LNCaP clone FGC (cell line): ENCODE data around the gene RAET1E.
"Not testable (repeated sequence)": the region's sequence is repeated elsewhere in the genome, so short reads cannot be mapped to it uniquely, and the experiment has no call there.

Source experiments
- DNase-seq: peaks from one replicate; pipeline ENCODE4 v3.0.0-alpha.2; 2011; ENCODE audit warnings: low read depth
- H3K4me3 ChIP-seq: 2 replicates; pipeline ENCODE4 v1.5.1; 2011; ENCODE audit warnings: mild to moderate bottlenecking, low read depth, low read length, control low read depth
- TF ChIP-seq, protein P1 (sequence below): IDR thresholded peaks from 2 replicates; pipeline ENCODE4 v1.5.1; 2012; ENCODE audit warnings: mild to moderate bottlenecking; ENCODE audit not compliant: control insufficient read depth, insufficient read depth; ENCODE audit errors: extremely low read depth

The RAET1E gene

DNA sequence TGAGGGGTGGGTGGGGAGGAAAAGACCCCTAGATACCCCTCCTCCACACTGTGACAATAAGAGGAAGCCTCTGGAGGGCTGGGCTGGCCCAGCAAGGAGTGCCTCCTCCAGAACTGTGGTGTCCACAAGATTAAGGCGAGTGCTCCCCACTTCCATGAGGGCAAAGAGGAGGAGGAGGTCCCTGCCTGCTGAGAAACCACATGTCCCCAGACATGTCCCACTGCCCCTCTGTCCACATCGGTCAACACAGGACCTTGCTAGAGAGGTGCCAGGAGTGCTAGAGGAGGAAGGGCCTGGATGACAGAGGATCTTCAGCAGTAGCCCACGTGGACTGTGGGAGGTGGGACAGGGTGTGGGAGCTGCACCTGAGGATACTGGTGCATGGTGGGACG, 21.9 kb upstream of the RAET1E start:
- DNase-seq = no peak
- no peak overlapping the region for H3K4me3 ChIP-seq
- TF ChIP-seq, protein P1, sequence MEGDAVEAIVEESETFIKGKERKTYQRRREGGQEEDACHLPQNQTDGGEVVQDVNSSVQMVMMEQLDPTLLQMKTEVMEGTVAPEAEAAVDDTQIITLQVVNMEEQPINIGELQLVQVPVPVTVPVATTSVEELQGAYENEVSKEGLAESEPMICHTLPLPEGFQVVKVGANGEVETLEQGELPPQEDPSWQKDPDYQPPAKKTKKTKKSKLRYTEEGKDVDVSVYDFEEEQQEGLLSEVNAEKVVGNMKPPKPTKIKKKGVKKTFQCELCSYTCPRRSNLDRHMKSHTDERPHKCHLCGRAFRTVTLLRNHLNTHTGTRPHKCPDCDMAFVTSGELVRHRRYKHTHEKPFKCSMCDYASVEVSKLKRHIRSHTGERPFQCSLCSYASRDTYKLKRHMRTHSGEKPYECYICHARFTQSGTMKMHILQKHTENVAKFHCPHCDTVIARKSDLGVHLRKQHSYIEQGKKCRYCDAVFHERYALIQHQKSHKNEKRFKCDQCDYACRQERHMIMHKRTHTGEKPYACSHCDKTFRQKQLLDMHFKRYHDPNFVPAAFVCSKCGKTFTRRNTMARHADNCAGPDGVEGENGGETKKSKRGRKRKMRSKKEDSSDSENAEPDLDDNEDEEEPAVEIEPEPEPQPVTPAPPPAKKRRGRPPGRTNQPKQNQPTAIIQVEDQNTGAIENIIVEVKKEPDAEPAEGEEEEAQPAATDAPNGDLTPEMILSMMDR = no peak

DNA sequence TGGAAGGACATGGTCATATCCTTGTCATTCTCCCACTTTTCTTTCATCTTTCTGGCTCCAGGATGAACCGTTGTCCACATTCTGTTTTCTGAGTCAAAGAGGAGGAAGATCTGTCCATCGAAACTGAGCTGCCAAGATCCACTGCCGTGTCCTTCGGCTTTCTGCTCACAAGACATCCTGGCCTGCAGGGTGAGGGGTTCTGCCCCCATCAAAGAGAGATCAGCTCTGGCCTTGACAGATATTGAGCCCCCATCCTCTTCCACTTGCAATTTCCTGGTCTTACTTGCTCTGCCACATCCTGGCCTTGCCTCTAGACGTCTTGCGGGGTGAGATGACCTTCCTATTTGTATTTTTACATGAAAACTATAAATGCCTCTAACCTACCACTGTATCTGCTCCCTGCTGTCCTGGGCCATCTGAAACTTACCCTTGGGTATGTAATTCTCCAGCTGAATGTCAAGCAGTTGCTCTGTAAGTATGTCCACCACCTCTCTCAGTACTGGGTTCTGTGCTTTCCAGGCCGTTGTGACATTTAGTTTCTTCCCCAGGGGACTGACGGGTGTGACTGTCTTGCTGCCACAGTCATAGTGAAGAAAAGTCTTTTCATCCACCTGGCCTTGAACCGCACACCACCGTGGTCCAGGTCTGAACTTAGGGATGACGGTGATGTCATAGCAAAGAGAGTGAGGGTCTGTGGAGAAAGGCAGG, 21.4 kb upstream of the RAET1E start:
- not testable (repeated sequence) for H3K4me3 ChIP-seq, DNase-seq

GRCh38 chr6:149918151-149918905, 20.4 kb upstream of the RAET1E start:
- TF ChIP-seq, protein P1 = no peak
- no peak for DNase-seq
- no peak overlapping the region for H3K4me3 ChIP-seq

GRCh38 chr6:149917679-149918078, 19.8 kb upstream of the RAET1E start:
- TF ChIP-seq, protein P1 = no peak
- DNase-seq = no peak
- H3K4me3 ChIP-seq = no peak overlapping the region

DNA sequence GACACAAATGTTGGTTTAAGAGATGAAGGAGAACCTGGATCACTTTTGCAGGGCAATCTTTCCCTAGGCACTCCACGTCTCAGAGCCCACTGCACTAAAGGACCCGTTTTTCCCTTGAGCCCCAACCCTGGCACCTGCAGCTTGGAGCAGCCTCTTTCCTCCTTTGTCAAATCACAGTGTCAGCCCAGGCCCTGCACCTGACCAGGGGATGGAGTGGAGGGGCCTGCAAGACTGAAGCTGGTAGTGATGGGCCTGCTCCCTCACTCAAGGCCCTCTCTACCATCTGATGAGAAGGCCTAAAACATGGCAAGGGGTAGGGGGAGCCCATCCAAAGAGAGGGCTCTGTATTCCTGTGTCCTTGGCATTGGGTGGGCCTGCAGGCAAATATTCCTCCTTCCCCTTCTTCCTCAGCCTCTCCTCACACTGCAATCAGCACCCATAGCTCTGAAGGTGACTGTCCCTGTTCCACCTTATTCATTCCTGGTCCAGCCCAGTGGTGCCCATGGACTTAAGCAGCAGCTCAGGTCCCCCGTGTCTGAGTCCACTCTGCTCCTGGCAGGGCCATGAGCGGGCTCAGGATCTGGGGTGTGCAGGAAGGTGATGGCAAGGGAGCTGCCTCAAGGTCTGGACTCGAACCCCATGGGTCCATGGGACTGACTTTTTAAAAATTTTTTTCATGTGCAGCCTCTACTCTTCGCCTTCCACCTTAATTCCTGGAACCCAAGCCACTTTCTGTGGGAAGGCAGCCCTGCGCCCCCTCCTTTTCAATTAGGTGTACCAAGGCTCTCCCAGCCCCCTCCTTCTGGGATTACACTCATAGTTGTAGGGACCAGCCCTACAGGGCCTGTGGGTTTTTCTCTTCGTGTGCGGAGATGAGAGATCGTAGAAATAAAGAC, 18.3 kb upstream of the RAET1E start:
- TF ChIP-seq, protein P1 = no peak
- no peak for DNase-seq
- no peak overlapping the region for H3K4me3 ChIP-seq

- TF ChIP-seq, protein P1 = no peak
- DNase-seq = no peak
- H3K4me3 ChIP-seq = no peak overlapping the region
These were observed 15.8 kb upstream of the RAET1E start for GRCh38 chr6:149913540-149914240.
